K562 (cell line): ENCODE results near the gene ORC4. TPM values are rescaled to one million over a fixed set of nuclear protein-coding genes. Genes with fewer than 3 reads are reported as not detected.

Experiments
- ATAC-seq: fragments of 200-7000 bp; cut with Tn5 transposase; 3 replicates; pipeline ENCODE4 v1.9.1; 2020; ENCODE audit warnings: moderate library complexity
- BruUV-seq: library from RNA; stranded (reverse); fragments of 400-500 nt; replicated peaks from 2 replicates; lab custom pipeline; 2021; lab: Mats Ljungman, UMichigan
- CTCF ChIA-PET: fragments of 300-600 bp; formaldehyde crosslinking; extraction: SDS; loops from one replicate; lab custom pipeline; 2021; ENCODE audit warnings: low intra/inter-chr PET ratio; lab: Yijun Ruan, JAX
- POLR2A ChIA-PET: fragments of 300-600, 350-650 bp; sonication (Branson Sonifier 250); formaldehyde crosslinking; extraction: SDS; loops from one replicate; lab custom pipeline; 2021; ENCODE audit warnings: antibody characterized with exemption, inconsistent platforms; lab: Yijun Ruan, JAX
- DNase-seq, 4 experiments: peaks; one replicate each; pipeline versions ENCODE4 v3.0.0 to v3.0.0-alpha.2; 2011 to 2018; ENCODE audit warnings: low spot score in 3 of 4, mixed read lengths in 3 of 4; ENCODE audit errors: extremely low read depth in 1 of 4
- FAIRE-seq: peaks from 2 replicates; lab custom pipeline; 2011; peaks lifted over from hg19 to GRCh38; lab: Jason Lieb, UNC
- H2AFZ ChIP-seq: 2 replicates; pipeline ENCODE4 v1.6.0; 2011; ENCODE audit warnings: low read depth, low read length, control low read depth, inconsistent platforms
- H3K27ac ChIP-seq: fragments of 200-600 bp; 3 replicates; pipeline ENCODE4 v1.8.0; 2011; ENCODE audit warnings: low read depth, mild to moderate bottlenecking, control low read depth, inconsistent platforms, low read length, moderate library complexity, mixed read lengths; ENCODE audit errors: extremely low read depth
- H3K27me3 ChIP-seq, 2 experiments: fragments of 300-600 bp in 1 of 2; 2 replicates in 1 of 2; 3 replicates in 1 of 2; pipeline versions ENCODE4 v1.6.0 to v1.8.0; 2011; ENCODE audit warnings: inconsistent platforms in 2 of 2, low read length in 2 of 2, mild to moderate bottlenecking in 1 of 2, mixed read lengths in 1 of 2, moderate library complexity in 1 of 2; ENCODE audit not compliant: control insufficient read depth in 2 of 2, insufficient read depth in 2 of 2
- H3K36me3 ChIP-seq: fragments of 300-600 bp; 3 replicates; pipeline ENCODE4 v1.8.0; 2011; ENCODE audit warnings: mild to moderate bottlenecking, low read length, inconsistent platforms; ENCODE audit not compliant: control insufficient read depth, insufficient read depth
- H3K4me1 ChIP-seq, 2 experiments: fragments of 200-600 bp in 1 of 2; replicated peaks in 1 of 2; 2 replicates in 1 of 2; 3 replicates in 1 of 2; pipeline versions ENCODE4 v1.5.1 to v1.8.0; 2011; ENCODE audit warnings: inconsistent platforms in 2 of 2, low read length in 2 of 2, mild to moderate bottlenecking in 1 of 2, mixed read lengths in 1 of 2, moderate library complexity in 1 of 2; ENCODE audit not compliant: control insufficient read depth in 2 of 2, insufficient read depth in 2 of 2
- H3K4me2 ChIP-seq: 2 replicates; pipeline ENCODE4 v1.6.1; 2011; ENCODE audit warnings: low read length, control low read depth, inconsistent platforms, mixed read lengths; ENCODE audit not compliant: insufficient read depth
- H3K4me3 ChIP-seq: fragments of 200-600 bp; sonication (generic), shearing (Covaris generic); 2 replicates; pipeline ENCODE4 v1.5.1; 2016; ENCODE audit warnings: control low read depth, inconsistent platforms
- H3K79me2 ChIP-seq: fragments of 200-600 bp; 3 replicates; pipeline ENCODE4 v1.8.0; 2011; ENCODE audit warnings: low read length, inconsistent platforms; ENCODE audit not compliant: control insufficient read depth, insufficient read depth
- H3K9ac ChIP-seq, 2 experiments: 2 replicates each; pipeline versions ENCODE4 v1.6.0 to v1.6.1; 2011; ENCODE audit warnings: low read depth in 2 of 2, low read length in 2 of 2, control low read depth in 1 of 2, inconsistent platforms in 1 of 2, mild to moderate bottlenecking in 1 of 2, mixed read lengths in 1 of 2; ENCODE audit not compliant: insufficient read depth in 1 of 2
- H3K9me1 ChIP-seq: one replicate; pipeline ENCODE4 v1.6.0; 2011; ENCODE audit warnings: inconsistent platforms, mild to moderate bottlenecking, low read length, moderate library complexity; ENCODE audit not compliant: control insufficient read depth, insufficient read depth
- H3K9me3 ChIP-seq: replicated peaks from 2 replicates; pipeline ENCODE4 v1.5.1; 2011; ENCODE audit warnings: low read depth, low read length, inconsistent platforms; ENCODE audit not compliant: control insufficient read depth, insufficient read depth
- H4K20me1 ChIP-seq: replicated peaks from 2 replicates; pipeline ENCODE4 v1.6.1; 2011; ENCODE audit warnings: low read length, inconsistent platforms, mixed read lengths; ENCODE audit not compliant: control insufficient read depth, insufficient read depth
- ETV1 ChIP-seq: fragments of 450-650 bp; conservative IDR thresholded peaks from 2 replicates; pipeline ENCODE4 v1.6.1; 2016; ENCODE audit warnings: missing genetic modification characterization, control low read depth, low read depth, missing compliant biosample characterization
- FOXJ3 ChIP-seq: sonication (generic); formaldehyde crosslinking; IDR thresholded peaks from 2 replicates; pipeline ENCODE4 v1.4.0; 2020; ENCODE audit warnings: mild to moderate bottlenecking, missing genetic modification reagents
- FOXM1 ChIP-seq, 2 experiments: fragments of 450-650 bp in 1 of 2; sonication (generic) in 1 of 2; formaldehyde crosslinking in 1 of 2; IDR thresholded peaks; 2 replicates each; pipeline versions ENCODE4 v1.6.1 to v1.9.0; 2017 to 2022; ENCODE audit warnings: low read depth in 2 of 2, mild to moderate bottlenecking in 2 of 2, missing genetic modification reagents in 1 of 2, moderate library complexity in 1 of 2
- HMBOX1 ChIP-seq: sonication (generic); IDR thresholded peaks from 2 replicates; pipeline ENCODE4 v1.6.1; 2016
- MAFF ChIP-seq: IDR thresholded peaks from 2 replicates; pipeline ENCODE4 v1.6.1; 2012; ENCODE audit warnings: low read length, improper control_type of control experiment
- MAFG ChIP-seq: fragments of 450-650 bp; conservative IDR thresholded peaks from 2 replicates; pipeline ENCODE4 v1.6.1; 2016; ENCODE audit warnings: missing genetic modification characterization, missing compliant biosample characterization
- MAFK ChIP-seq: IDR thresholded peaks from 2 replicates; pipeline ENCODE4 v1.6.1; 2011; ENCODE audit warnings: low read length, improper control_type of control experiment
- MTA1 ChIP-seq: fragments of 450-650 bp; IDR thresholded peaks from 2 replicates; pipeline ENCODE4 v1.6.1; 2017; ENCODE audit warnings: borderline replicate concordance
- MXI1 ChIP-seq: IDR thresholded peaks from 2 replicates; pipeline ENCODE4 v1.6.1; 2011; ENCODE audit warnings: low read depth, mild to moderate bottlenecking, improper control_type of control experiment, low read length
- MYNN ChIP-seq, 2 experiments: sonication (generic); formaldehyde crosslinking in 1 of 2; IDR thresholded peaks; 2 replicates each; pipeline versions ENCODE4 v1.5.0 to v1.6.1; 2016 to 2020; ENCODE audit warnings: antibody characterized with exemption in 1 of 2, missing genetic modification reagents in 1 of 2
- NFE2 ChIP-seq: IDR thresholded peaks from 2 replicates; pipeline ENCODE4 v1.6.1; 2014; ENCODE audit warnings: antibody characterized with exemption, low read depth
- POLR2G ChIP-seq: fragments of 200-400 bp; formaldehyde crosslinking; IDR thresholded peaks from 2 replicates; pipeline ENCODE4 v1.6.1; 2017; ENCODE audit warnings: low read depth, mild to moderate bottlenecking, antibody characterized with exemption, low read length, moderate library complexity
- RNF219 ChIP-seq: fragments of 250-450 bp; sonication (Bioruptor Pico); IDR thresholded peaks from 2 replicates; pipeline ENCODE4 v1.5.0; 2022; ENCODE audit warnings: mild to moderate bottlenecking
- SP2 ChIP-seq: IDR thresholded peaks from 2 replicates; pipeline ENCODE4 v1.6.1; 2011; ENCODE audit warnings: mild to moderate bottlenecking, low read depth, low read length, moderate library complexity; ENCODE audit not compliant: poor library complexity, severe bottlenecking; ENCODE audit errors: extremely low read depth
- THRB ChIP-seq: fragments of 450-650 bp; formaldehyde crosslinking; conservative IDR thresholded peaks from 2 replicates; pipeline ENCODE4 v1.4.0; 2022; ENCODE audit warnings: mild to moderate bottlenecking, missing genetic modification characterization
- ZNF395 ChIP-seq: fragments of 200-800 bp; sonication (Bioruptor generic); IDR thresholded peaks from 2 replicates; pipeline ENCODE4 v1.6.1; 2017; ENCODE audit warnings: missing genetic modification characterization, missing compliant biosample characterization
- in situ Hi-C: fragments of 300-500 bp; cut with MboI; formaldehyde crosslinking; loops from 4 replicates; pipeline ENCODE4 v1.15.0; 2018; ENCODE audit warnings: inconsistent platforms, mixed read lengths
- intact Hi-C: fragments of 100-400 bp; cut with micrococcal nuclease; formaldehyde crosslinking; loops from 2 replicates; pipeline ENCODE4 v1.14.2; 2022
- polyA plus RNA-seq, 8 experiments: library from polyadenylated mRNA; depleted of rRNA in 4 of 8; stranded (reverse) in 5 of 8; unstranded in 3 of 8; fragments of >200 nt; fragmentation: Nextera tagmentation in 2 of 8; fragmentation: Illumina TruSeq in 1 of 8; extraction: Ambion mirVana in 2 of 8; extraction: Trizol in 1 of 8; gene quantifications; 2 replicates each; pipeline versions ENCODE4 v1.2.1 to v1.2.3, GENCODE V29; 2011 to 2014; ENCODE audit warnings: inconsistent platforms in 1 of 8, missing spikeins in 1 of 8
- total RNA-seq, 7 experiments: library from RNA; depleted of rRNA in 6 of 7; stranded (reverse); fragments of >200 nt in 6 of 7; fragmentation: Illumina TruSeq in 2 of 7; extraction: Trizol in 2 of 7; gene quantifications; 2 replicates each; pipeline versions ENCODE4 v1.2.1 to v1.2.3, GENCODE V29; 2011 to 2021; ENCODE audit warnings: low replicate concordance in 1 of 7

Gene ORC4
- total and polyA plus RNA-seq, 9 of the 15 experiments (the other 6 are each of a cell fraction or from before 2014, with no cell fraction given), result 58.6 to 100 (median 70.5) TPM

GRCh38 chr2:147952118-147952517, 68.4 kb downstream of the ORC4 start:
- H3K9ac ChIP-seq, result no peak overlapping the region
- ChIA-PET POLR2A (no interaction called here), CTCF (no interaction called here)
- intact Hi-C loops (no loop called here), in situ Hi-C loops (no loop called here)
- DNase-seq (no peak), ATAC-seq (no peak), FAIRE-seq (no peak)
- H3K27me3 ChIP-seq, result no peaks in the 10 kb centered on the region
- H4K20me1 ChIP-seq, result no peaks in the 10 kb centered on the region
- no peak overlapping the region for H3K4me2 ChIP-seq
- H3K4me1 ChIP-seq, result no peaks in the 10 kb centered on the region
- no peaks in the 10 kb centered on the region for H3K9me3 ChIP-seq
- no peaks in the 10 kb centered on the region for H3K79me2 ChIP-seq
- H3K9me1 ChIP-seq, result no peaks in the 10 kb centered on the region
- no peak overlapping the region for H2AFZ ChIP-seq
- no TSS peak for BruUV-seq
- H3K4me3 ChIP-seq, result no peak overlapping the region
- no peak overlapping the region for H3K27ac ChIP-seq
- peaks cover 24% of the 10 kb centered on the region for H3K36me3 ChIP-seq
- TF ChIP-seq FOXJ3 (CRISPR knock-in tag) (no peak), MXI1 (no peak), MAFG (tag) (peak; percentile 68), MYNN (IDR thresholded peaks at IDR 0.05) (no peak), MYNN (CRISPR knock-in tag; IDR thresholded peaks at IDR 0.05) (no peak), POLR2G (no peak), RNF219 (CRISPR knock-in tag) (no peak), FOXM1 (IDR thresholded peaks at IDR 0.05; ENCODE audit: low read depth) (no peak), FOXM1 (CRISPR knock-in tag; IDR thresholded peaks at IDR 0.05; ENCODE audit: low read depth) (no peak), SP2 (no peak), NFE2 (no peak), MAFK (peak; percentile 66; the same call in 1 of the 2 replicates), MTA1 (no peak), ETV1 (no peak), THRB (no peak), HMBOX1 (no peak), MAFF (peak; percentile 73), ZNF395 (CRISPR knock-in tag) (no peak)
